SH-SY5Y (cell line): ENCODE results near the gene OR4S2.

Source experiments
- GATA2 ChIP-seq: IDR thresholded peaks from 2 replicates; pipeline ENCODE4 v1.6.1; 2011; ENCODE audit warnings: mild to moderate bottlenecking, low read depth, low read length
- GATA3 ChIP-seq: IDR thresholded peaks from 2 replicates; pipeline ENCODE4 v1.6.1; 2011; ENCODE audit warnings: low read depth, mild to moderate bottlenecking, low read length, moderate library complexity

DNA sequence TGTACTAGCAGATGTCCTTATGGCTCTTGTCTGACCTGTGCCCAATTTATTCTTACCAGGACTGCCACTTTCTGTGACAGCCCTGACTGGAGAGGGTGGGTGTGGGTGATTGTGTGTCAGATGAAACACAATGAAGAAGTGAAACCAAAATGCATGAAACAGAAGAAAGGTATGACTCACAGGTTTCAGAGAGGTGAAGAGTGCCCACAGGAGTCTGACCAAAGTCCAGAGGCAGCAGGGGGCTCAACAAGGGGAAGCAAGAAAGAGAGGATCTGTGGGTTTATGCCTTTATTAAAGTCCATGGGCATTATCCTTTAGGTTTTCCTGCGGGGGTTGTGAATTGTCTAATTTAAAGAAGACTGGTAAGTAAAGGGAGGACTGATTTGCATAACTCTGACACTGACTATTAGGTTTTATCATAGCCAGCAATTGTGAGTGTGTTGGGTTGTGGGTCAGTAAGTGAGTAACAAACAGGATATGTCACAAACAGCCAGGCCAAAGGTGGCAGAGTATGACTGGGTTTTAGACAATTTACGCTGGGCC, 10.0 kb downstream of the OR4S2 start:
- TF ChIP-seq GATA2 (no peak), GATA3 (no peak)
